ENCODE data around the gene GOLGA8A. TPM values are rescaled to one million over a fixed set of nuclear protein-coding genes. Genes with fewer than 3 reads are reported as not detected.
"Not testable (repeated sequence)": the region's sequence is repeated elsewhere in the genome, so short reads cannot be mapped to it uniquely, and the experiment has no call there.

GOLGA8A gene
- total RNA-seq (2014; rRNA removed; shearing (Covaris generic)) = 3.0 and 6.3 TPM in 2 replicates
- 26.2 and 33.1 TPM in 2 replicates for polyA plus RNA-seq (2014; cell fraction: nucleus; rRNA removed)

GRCh38 chr15:34437687-34438086 is at the start of gene GOLGA8A:
TSS of gene GOLGA8A (minus strand) at chr15:34437808. CDS start at chr15:34389691, 48,117 bp downstream.
- DNase-seq (ENCODE audit: extremely low read depth, low read depth) = no peak

- no peak for DNase-seq (ENCODE audit: extremely low read depth, low read depth)
These were observed 46.0 kb upstream of the GOLGA8A start for GRCh38 chr15:34483644-34484043.

GRCh38 chr15:34481370-34481769 is 43.8 kb upstream of the GOLGA8A start:
- DNase-seq (ENCODE audit: extremely low read depth, low read depth) = no peak

GRCh38 chr15:34473840-34474239 is 36.2 kb upstream of the GOLGA8A start:
- DNase-seq (ENCODE audit: extremely low read depth, low read depth) = no peak

GRCh38 chr15:34472947-34473346 is 35.3 kb upstream of the GOLGA8A start:
- DNase-seq (ENCODE audit: extremely low read depth, low read depth) = no peak

GRCh38 chr15:34470892-34471291 is 33.3 kb upstream of the GOLGA8A start:
- no peak for DNase-seq (ENCODE audit: extremely low read depth, low read depth)

- no peak for DNase-seq (ENCODE audit: extremely low read depth, low read depth)
These were observed 32.5 kb upstream of the GOLGA8A start for GRCh38 chr15:34470091-34470490.

GRCh38 chr15:34461730-34462129 is 24.1 kb upstream of the GOLGA8A start:
- DNase-seq (ENCODE audit: extremely low read depth, low read depth) = no peak

GRCh38 chr15:34460451-34460850 is 22.8 kb upstream of the GOLGA8A start:
- DNase-seq (ENCODE audit: extremely low read depth, low read depth) = no peak

GRCh38 chr15:34456658-34457057 is 19.1 kb upstream of the GOLGA8A start:
- no peak for DNase-seq (ENCODE audit: extremely low read depth, low read depth)

- no peak for DNase-seq (ENCODE audit: extremely low read depth, low read depth)
These were observed 5.3 kb upstream of the GOLGA8A start for GRCh38 chr15:34442891-34443290.

GRCh38 chr15:34439878-34440277 is 2.3 kb upstream of the GOLGA8A start:
- DNase-seq (ENCODE audit: extremely low read depth, low read depth) = no peak

- DNase-seq (ENCODE audit: extremely low read depth, low read depth) = no peak
These were observed 609 bp downstream of the GOLGA8A start for GRCh38 chr15:34436956-34437442.

GRCh38 chr15:34436126-34436955 is 1.3 kb downstream of the GOLGA8A start:
- DNase-seq (ENCODE audit: extremely low read depth, low read depth) = no peak

GRCh38 chr15:34435658-34436057 is 1.9 kb downstream of the GOLGA8A start:
- no peak for DNase-seq (ENCODE audit: extremely low read depth, low read depth)

GRCh38 chr15:34434627-34435305 is 2.8 kb downstream of the GOLGA8A start:
- no peak for DNase-seq (ENCODE audit: extremely low read depth, low read depth)

GRCh38 chr15:34433956-34434626 is 3.5 kb downstream of the GOLGA8A start:
- not testable (repeated sequence) for DNase-seq (ENCODE audit: extremely low read depth, low read depth)

- DNase-seq (ENCODE audit: extremely low read depth, low read depth) = not testable (repeated sequence)
These were observed 7.0 kb downstream of the GOLGA8A start for GRCh38 chr15:34430642-34431041.

- DNase-seq (ENCODE audit: extremely low read depth, low read depth) = not testable (repeated sequence)
These were observed 14.1 kb downstream of the GOLGA8A start for GRCh38 chr15:34423425-34424090.

- not testable (repeated sequence) for DNase-seq (ENCODE audit: extremely low read depth, low read depth)
These were observed 16.7 kb downstream of the GOLGA8A start for GRCh38 chr15:34420953-34421352.
